Activated T-helper 1 cell treated with anti-CD3 and anti-CD28 coated beads, Interleukin-2, amount 50 U/mL, for 16 hours (primary cell): ENCODE results near the gene RSPO1.
"Not testable (repeated sequence)": the region's sequence is repeated elsewhere in the genome, so short reads cannot be mapped to it uniquely, and the experiment has no call there.

Experiments used
- DNase-seq, 2 donors: peaks; one replicate each; pipeline ENCODE4 v3.0.0-alpha.2; 2020; ENCODE audit warnings: low read depth in 1 of 2, low spot score in 1 of 2

The RSPO1 gene

GRCh38 chr1:37622131-37622530 is 12.6 kb downstream of the RSPO1 start:
- no peak for DNase-seq

- no peak for DNase-seq
Measured at GRCh38 chr1:37621326-37621870, 13.3 kb downstream of the RSPO1 start.

- no peak for DNase-seq
Measured at GRCh38 chr1:37620707-37621106, 14.0 kb downstream of the RSPO1 start.

GRCh38 chr1:37616330-37616729 is 18.4 kb downstream of the RSPO1 start:
- no peak for DNase-seq

GRCh38 chr1:37614105-37614504 is 20.6 kb downstream of the RSPO1 start:
- no peak for DNase-seq

GRCh38 chr1:37612186-37612585 is 22.5 kb downstream of the RSPO1 start:
- DNase-seq, result no peak

- no peak for DNase-seq
Measured at GRCh38 chr1:37609994-37610393, 24.7 kb downstream of the RSPO1 start.

GRCh38 chr1:37609002-37609401 is 25.7 kb downstream of the RSPO1 start:
- DNase-seq, result no peak

- DNase-seq, result no peak
Measured at GRCh38 chr1:37606481-37607263, 28.0 kb downstream of the RSPO1 start.

- DNase-seq, result no peak
Measured at GRCh38 chr1:37605806-37606474, 28.8 kb downstream of the RSPO1 start.

GRCh38 chr1:37605061-37605650 is 29.5 kb downstream of the RSPO1 start:
- DNase-seq, result no peak

GRCh38 chr1:37602750-37603694 is 31.7 kb downstream of the RSPO1 start:
- DNase-seq, result no peak

GRCh38 chr1:37601441-37601840 is 33.3 kb downstream of the RSPO1 start:
- no peak for DNase-seq

- no peak for DNase-seq
Measured at GRCh38 chr1:37599940-37600339, 34.8 kb downstream of the RSPO1 start.

- DNase-seq, result no peak
Measured at GRCh38 chr1:37596182-37596667, 38.5 kb downstream of the RSPO1 start.

GRCh38 chr1:37595440-37596181 is 39.1 kb downstream of the RSPO1 start, which contains the start of gene GNL2:
Gene GNL2 (minus strand): TSS chr1:37595937. CDS start chr1:37595822, 115 bp downstream.
- peak; percentile 93 to 95 for DNase-seq

GRCh38 chr1:37593726-37594125 is 41.0 kb downstream of the RSPO1 start:
- no peak for DNase-seq

GRCh38 chr1:37588939-37589338 is 45.8 kb downstream of the RSPO1 start:
- no peak for DNase-seq

- DNase-seq, result not testable (repeated sequence)
Measured at GRCh38 chr1:37584544-37584943, 50.1 kb downstream of the RSPO1 start.

- no peak for DNase-seq
Measured at GRCh38 chr1:37575692-37576091, 59.0 kb downstream of the RSPO1 start.
